ENCODE measurements around the gene MROH8.

DNA sequence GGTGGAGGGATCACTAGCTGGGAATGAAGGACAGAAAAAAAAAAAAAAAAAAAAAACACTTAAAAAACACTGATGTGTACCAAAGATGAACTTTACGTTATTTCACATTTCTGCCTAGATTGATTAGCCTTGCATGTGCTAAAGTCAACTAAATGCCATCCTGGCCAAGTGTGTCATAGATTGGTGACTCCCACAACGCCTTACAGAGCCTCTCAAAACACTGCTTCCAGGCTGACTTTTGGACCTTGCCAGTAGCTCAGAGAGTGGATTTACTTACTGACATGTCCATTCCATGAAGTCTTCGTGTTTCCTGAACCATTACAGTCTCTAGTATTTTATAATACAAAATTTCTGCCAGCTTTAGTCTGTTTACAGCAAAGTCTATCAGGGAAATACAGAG is 124.1 kb downstream of the MROH8 start:
- TF ChIP-seq POLR2AphosphoS5 (IDR thresholded peaks at IDR 0.05), result no peak
- TF ChIP-seq, protein P1, sequence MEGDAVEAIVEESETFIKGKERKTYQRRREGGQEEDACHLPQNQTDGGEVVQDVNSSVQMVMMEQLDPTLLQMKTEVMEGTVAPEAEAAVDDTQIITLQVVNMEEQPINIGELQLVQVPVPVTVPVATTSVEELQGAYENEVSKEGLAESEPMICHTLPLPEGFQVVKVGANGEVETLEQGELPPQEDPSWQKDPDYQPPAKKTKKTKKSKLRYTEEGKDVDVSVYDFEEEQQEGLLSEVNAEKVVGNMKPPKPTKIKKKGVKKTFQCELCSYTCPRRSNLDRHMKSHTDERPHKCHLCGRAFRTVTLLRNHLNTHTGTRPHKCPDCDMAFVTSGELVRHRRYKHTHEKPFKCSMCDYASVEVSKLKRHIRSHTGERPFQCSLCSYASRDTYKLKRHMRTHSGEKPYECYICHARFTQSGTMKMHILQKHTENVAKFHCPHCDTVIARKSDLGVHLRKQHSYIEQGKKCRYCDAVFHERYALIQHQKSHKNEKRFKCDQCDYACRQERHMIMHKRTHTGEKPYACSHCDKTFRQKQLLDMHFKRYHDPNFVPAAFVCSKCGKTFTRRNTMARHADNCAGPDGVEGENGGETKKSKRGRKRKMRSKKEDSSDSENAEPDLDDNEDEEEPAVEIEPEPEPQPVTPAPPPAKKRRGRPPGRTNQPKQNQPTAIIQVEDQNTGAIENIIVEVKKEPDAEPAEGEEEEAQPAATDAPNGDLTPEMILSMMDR (IDR thresholded peaks at IDR 0.05), result no peak
- no peak for TF ChIP-seq POLR2A (IDR thresholded peaks at IDR 0.05)
